ENCODE data around the gene FCRL2. TPM values are rescaled to one million over a fixed set of nuclear protein-coding genes. Genes with fewer than 3 reads are reported as not detected.
"Not testable (repeated sequence)": the region's sequence is repeated elsewhere in the genome, so short reads cannot be mapped to it uniquely, and the experiment has no call there.

The FCRL2 gene
- total RNA-seq, 1 experiment from 2014 or later = not detected

DNA sequence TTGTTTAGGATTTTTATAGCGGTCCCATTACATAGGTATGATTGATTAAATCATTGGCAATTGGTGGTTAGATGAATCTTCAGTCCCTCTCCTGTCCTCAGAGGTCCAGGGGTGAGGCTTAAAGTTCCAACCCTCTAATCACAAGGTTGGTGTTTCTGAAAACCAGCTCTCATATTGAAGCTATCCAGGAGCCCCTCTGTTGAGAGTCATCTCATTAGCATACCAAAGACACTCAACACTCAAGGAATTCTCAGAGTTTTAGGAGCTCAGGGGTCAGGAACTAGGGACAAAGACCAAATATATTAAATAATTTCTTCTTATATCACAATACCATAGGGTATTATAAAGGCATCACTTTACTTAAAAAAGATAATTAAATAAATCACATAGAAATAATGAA is 23.3 kb downstream of the FCRL2 start:
- DNase-seq (ENCODE audit: low spot score) = no peak

GRCh38 chr1:157751283-157751682 is 25.6 kb downstream of the FCRL2 start:
- no peak for DNase-seq (ENCODE audit: low spot score)

DNA sequence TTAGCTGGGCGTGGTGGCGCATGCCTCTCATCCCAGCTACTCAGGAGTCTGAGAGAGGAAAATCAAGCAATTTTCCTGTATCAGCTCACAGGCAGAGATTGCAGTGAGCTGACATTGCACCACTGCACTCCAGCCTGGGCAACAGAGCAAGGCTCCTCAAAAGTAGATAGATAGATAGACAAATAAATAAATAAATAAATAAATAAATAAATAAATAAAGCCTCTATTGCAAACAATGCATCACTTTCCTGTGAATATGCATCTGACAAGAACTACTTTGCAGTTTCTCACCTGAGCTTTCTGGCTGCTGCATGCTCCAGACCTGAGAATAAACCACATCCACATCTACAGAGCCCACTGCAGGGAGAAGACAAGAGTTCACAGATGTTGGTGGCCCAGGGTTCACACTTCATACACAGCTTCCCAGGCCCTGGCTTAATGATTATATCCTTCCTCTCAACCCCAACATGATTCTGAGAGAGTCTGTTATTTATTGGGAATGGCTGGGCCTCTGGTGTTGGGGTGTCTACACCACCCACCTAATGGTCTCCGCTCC is 28.6 kb downstream of the FCRL2 start:
- no peak for DNase-seq (ENCODE audit: low spot score)

- DNase-seq (ENCODE audit: low spot score) = no peak
These were observed 37.6 kb downstream of the FCRL2 start for GRCh38 chr1:157739229-157739901.

DNA sequence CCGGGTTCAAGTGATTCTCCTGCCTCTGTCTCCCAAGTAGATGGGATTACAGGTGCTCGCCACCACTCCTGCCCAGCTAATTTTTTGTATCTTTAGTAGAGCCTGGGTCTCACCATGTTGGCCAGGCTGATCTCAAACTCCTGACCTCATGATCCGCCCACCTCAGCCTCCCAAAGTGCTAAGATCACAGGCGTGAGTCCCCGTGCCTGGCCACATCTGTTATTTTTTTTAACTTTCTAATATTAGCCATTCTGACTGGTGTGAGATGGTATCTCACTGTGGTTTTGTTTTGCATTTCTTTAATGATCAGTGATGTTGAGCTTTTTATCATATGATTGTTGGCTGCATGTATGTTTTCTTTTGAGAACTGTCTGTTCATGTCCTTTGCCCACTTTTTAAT is 40.9 kb downstream of the FCRL2 start:
- not testable (repeated sequence) for DNase-seq (ENCODE audit: low spot score)

DNA sequence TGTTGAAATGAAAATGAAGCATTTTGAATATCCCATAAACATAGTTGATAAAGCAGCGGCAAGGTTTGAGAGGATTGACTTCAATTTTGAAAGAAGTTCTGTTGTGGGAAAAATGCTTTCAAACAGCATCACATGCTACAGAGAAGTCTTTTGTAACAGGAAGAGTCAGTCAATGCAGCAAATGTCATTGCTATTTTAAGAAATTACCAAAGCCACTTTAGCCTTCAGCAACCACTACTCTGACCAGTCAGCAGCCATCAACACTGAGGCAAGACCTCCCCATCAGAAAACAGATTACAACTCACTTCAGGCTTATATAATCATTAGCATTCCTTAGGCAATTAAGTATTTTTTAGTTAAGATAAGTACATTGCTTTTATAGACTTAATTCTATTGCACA is 42.6 kb downstream of the FCRL2 start:
- DNase-seq (ENCODE audit: low spot score) = no peak

DNA sequence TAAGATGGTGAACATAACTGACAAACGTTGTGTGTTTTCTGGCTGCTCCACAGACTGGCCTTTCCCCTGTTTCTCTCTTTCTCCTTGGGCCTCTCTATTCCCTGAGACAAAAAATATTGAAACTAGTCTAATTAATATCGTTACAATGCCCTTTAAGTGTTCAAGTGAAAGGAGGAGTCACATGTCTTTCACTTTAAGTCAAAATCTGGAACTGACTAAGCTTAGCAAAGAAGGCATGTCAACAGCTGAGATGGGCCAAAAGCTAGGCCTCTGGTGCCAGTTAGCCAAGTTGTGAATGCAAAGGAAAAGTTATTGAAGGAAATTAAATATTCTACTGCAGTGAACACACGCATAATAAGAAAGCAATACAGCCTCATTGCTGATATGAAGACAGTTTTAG is 44.2 kb downstream of the FCRL2 start:
- no peak for DNase-seq (ENCODE audit: low spot score)

- no peak for DNase-seq (ENCODE audit: low spot score)
These were observed 51.7 kb downstream of the FCRL2 start for GRCh38 chr1:157725221-157725577.

- no peak for DNase-seq (ENCODE audit: low spot score)
These were observed 52.3 kb downstream of the FCRL2 start for GRCh38 chr1:157724537-157725220.

- no peak for DNase-seq (ENCODE audit: low spot score)
These were observed 53.8 kb downstream of the FCRL2 start for GRCh38 chr1:157723157-157723556.

DNA sequence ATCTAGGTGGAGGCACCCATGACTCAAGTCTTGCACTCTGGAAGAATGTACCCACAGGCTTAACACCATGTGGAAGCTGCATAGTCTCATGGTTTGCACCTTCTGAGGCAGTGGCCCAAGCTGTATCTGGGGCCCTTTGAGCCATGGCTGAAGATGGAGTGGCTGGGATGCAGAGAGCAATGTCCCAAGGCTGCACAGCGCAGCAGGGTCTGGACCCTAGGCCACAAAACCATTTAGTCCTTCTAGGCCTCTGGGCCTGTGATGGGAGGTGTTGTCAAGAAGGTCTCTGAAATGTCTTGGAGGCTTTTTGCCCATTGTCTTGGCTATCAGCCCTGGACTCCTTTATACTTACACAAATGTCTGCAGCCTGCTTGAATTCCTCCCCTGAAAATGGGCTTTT is 54.9 kb downstream of the FCRL2 start:
- DNase-seq (ENCODE audit: low spot score) = no peak

- DNase-seq (ENCODE audit: low spot score) = no peak
These were observed 61.2 kb downstream of the FCRL2 start for GRCh38 chr1:157715736-157716135.

- no peak for DNase-seq (ENCODE audit: low spot score)
These were observed 65.1 kb downstream of the FCRL2 start for GRCh38 chr1:157711802-157712201.

DNA sequence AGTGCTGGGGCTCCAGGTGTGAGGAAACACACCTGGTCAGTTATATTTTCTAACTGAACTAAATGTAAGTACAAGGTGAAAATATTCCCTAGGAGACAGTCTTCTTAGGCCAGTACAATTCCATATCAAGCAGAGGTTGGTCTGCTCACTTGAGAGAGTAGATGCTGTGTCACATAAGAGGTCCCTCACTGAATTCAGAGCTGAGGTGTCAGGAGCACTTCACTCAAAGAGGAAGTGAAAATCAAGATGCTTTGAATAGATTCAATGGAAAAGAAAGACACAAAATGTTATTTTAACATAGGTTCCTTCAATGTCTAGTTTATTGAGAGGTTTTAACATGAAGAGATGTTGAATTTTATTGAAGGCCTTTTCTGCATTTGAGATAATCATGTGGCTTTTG is 72.1 kb downstream of the FCRL2 start:
- DNase-seq (ENCODE audit: low spot score) = no peak

DNA sequence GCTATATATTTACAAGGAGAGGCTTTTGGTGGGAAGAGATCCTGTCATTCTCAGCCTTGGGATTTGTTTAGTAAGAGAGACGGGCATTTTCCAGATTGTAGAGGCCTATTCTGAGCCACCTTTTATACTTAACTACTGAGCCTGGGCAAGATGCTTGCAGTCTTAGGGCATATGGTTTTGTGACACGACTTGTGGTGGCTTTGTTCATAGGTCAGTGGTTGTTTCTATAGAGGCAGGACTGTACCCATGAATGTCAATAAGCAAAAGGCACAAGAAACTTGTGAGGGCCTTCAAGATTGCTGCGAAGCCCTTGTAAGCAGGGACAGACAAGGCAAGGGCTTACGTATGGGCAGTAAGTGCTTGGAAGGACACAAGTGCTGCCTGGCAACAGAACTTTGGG is 73.0 kb downstream of the FCRL2 start:
- no peak for DNase-seq (ENCODE audit: low spot score)

DNA sequence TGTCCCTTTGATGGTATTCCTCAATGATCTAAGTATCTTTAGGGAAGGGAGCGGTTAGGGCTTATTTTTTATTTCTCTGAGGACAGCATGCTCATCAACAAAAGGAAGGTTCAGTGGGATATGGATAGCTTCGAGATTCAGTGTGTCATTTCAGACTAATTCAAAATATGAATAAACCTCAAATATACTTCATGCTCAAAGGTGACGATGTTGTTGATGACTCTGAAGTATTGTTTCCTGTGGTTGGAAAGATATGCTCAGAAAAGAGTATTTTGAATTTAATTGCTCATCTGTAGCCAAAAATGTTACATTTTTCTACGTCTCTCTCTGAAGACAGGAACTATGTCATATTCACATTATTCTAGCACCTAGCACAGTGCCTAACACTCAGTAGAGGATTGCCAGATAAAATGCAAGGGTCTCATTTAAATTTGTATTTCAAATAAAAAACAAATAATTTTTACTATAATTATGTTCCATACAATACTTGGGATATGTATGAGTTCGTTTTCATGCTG is 74.6 kb downstream of the FCRL2 start:
- no peak for DNase-seq (ENCODE audit: low spot score)

DNA sequence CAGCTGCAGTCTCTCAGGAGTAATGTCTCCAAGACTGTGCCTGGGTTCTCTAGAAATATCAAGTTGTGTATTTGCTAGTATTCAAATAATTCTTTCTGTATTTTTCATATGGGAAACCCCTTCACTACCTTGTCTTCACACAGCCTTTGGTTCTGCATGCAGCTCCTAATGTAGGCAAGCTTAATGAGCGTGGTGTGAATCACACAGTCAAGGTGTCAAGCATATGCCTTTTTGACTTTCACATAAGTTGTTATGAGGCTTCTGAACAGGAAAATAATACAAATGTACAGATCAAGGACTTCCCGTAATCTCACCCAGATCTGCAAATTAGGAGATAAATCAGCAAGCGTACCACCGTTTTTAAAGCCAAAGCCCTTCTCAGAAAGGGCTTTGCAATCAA is 76.2 kb downstream of the FCRL2 start, which contains the start of gene FCRL3:
Gene FCRL3, minus strand, starts transcription at position 38 of the 400 bp plus-strand sequence. CDS start 280 bp downstream, outside the sequence.
- no peak for DNase-seq (ENCODE audit: low spot score)

DNA sequence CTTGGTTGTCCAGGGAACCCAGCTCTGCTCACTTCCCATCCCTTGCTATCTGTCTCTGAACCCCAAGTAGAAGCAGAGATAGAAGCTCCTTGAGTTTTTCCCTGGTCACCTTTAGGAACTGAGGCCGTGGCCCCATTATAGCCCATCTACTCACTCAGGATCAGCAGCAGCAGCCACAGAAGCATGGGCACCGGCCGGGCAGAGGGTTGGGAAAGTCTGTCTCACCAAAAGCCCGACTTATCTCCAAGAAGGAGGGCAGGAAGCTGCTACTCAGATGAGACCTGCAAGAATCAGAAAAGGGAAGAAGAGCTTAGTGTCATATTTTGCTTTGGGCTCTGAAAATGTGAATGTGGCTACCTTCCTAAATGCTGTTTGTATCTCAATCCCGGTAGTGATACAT is 76.6 kb downstream of the FCRL2 start:
- no peak for DNase-seq (ENCODE audit: low spot score)

- no peak for DNase-seq (ENCODE audit: low spot score)
These were observed 79.0 kb downstream of the FCRL2 start for GRCh38 chr1:157697781-157698569.

- no peak for DNase-seq (ENCODE audit: low spot score)
These were observed 79.8 kb downstream of the FCRL2 start for GRCh38 chr1:157696966-157697628.

Measured in H4 (cell line).